Choroid plexus epithelial cell (primary cell): Measurements from ENCODE around the gene FMNL1.

ENCODE experiments used
- DNase-seq: peaks from one replicate; pipeline ENCODE4 v3.0.0-alpha.2; 2010; ENCODE audit warnings: low read depth
- H3K4me3 ChIP-seq: 2 replicates; pipeline ENCODE4 v1.5.1; 2011; ENCODE audit warnings: low read depth, mild to moderate bottlenecking, control low read depth, low read length, moderate library complexity
- TF ChIP-seq, protein P1 (sequence below): conservative IDR thresholded peaks from 2 replicates; pipeline ENCODE4 v1.5.1; 2011; ENCODE audit warnings: low read depth, mild to moderate bottlenecking, control low read depth, inconsistent platforms, low read length, moderate library complexity

The FMNL1 gene

DNA sequence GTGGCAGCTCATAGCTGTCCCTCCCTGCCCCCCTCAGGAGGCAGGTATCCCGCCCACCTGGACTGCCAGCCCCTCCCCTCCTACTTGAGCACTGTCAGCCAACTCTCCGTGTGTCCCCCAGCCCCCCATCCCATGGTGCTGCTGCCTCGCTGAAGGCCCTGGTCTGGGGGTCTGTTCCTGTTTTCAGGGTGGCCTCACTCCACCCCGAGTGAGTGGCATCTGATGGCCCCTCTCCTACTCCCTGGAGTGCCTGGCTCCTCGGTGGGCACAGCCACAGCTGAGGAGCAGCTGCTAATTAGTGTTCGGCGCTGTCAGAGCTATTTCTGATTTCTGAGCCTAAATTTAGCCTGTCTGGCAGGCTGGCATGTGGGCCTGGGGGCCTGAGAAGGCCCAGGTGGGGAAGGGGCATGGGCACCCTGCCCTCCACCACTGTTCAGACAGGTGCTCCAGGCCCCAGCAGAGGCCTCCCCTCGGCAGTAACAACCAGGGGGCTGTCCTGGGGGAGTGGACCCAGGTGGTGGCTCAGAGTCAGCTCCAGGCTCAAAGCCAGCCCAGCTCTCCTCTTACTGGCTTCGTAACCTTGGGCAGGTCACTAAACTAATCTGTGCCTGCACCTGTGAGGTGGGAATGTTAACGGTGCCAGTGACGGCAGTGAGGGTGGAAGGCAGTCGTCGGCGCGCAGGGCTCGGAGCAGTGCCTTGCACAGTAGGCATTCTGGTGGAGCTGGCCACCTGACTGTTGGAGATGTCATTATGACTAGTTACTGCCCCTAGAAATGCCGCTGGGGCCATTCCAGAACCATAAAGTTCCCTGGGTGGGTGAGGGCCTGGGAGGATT is 6.5 kb downstream of the FMNL1 start:
- H3K4me3 ChIP-seq: no peak overlapping the region
- TF ChIP-seq, protein P1, sequence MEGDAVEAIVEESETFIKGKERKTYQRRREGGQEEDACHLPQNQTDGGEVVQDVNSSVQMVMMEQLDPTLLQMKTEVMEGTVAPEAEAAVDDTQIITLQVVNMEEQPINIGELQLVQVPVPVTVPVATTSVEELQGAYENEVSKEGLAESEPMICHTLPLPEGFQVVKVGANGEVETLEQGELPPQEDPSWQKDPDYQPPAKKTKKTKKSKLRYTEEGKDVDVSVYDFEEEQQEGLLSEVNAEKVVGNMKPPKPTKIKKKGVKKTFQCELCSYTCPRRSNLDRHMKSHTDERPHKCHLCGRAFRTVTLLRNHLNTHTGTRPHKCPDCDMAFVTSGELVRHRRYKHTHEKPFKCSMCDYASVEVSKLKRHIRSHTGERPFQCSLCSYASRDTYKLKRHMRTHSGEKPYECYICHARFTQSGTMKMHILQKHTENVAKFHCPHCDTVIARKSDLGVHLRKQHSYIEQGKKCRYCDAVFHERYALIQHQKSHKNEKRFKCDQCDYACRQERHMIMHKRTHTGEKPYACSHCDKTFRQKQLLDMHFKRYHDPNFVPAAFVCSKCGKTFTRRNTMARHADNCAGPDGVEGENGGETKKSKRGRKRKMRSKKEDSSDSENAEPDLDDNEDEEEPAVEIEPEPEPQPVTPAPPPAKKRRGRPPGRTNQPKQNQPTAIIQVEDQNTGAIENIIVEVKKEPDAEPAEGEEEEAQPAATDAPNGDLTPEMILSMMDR: no peak
- DNase-seq: no peak

DNA sequence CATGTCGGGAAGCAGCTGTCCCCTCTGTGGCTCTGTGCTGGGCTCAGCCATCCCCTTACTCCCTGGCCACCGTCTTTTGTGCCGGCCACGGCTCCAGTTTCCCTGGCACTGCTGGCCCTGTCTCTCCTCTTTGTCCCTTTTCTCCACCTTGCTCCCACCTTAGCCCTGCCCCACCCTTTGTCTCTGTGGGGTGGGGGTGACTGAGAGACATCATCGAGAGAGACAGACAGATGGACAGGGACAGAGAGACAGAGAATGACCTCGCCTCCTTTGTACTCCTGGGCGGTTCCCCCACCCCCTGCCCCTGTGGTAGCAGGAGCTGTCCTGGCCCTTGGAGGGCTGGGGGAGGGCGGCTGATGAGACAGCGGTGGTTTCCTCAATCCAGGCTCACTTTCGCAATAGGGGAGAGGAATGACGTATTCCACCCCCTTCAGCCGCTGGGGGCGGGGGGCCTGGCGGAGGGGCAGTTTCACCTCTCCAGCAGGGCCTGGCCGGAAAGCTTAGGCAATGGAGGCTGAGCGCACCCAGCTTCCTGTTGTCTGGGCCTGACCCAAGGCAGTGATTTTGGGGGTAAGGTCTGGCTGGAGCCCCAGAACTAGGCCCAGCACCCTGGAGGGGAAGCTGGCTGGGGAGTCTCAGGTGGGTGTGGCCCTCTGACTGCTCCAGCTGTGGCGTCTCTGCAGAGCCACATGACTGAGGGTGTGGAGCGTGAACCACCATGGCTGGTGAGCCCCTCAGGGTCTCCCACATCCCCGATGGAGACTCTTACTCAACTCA is 7.3 kb downstream of the FMNL1 start:
- TF ChIP-seq, protein P1: no peak
- H3K4me3 ChIP-seq: no peak overlapping the region
- DNase-seq: peak; percentile 95

DNA sequence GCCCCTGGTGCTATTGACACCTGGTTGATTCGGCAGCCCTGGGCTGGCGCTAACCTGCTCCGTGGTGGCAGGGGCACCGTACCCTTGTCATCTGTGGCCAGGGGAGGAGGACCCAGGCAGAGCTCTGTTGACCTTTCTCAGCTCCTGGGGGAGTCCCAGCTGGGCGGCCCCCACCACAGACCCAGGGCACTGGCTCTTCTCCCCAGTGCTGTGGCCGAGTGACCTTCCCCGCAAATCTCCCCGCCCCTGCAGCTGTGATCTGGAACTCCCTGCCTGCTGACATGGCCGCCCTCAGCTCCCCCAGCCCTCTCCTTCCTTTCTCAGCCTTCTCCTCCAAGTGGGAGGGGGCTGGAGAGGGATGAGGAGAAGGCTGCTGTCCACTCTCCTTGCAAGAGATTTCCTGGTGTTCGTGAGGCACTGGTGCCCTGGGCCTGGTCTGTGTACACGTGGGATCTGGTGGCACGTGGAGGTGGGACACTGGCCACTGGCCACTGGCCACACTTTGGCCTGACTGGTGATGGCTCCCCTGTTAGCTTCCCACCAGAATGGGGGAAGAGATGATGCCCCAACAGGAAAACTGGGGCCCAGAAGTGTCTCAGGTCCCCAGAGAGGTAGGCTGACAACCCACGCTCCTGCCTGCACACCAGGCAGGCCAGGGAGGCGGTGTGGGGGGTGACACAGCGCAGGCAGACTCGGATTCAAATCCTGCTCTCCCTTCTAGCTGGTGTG is 8.2 kb downstream of the FMNL1 start:
- peak; percentile 39 for DNase-seq
- TF ChIP-seq, protein P1: no peak
- H3K4me3 ChIP-seq: no peak overlapping the region

DNA sequence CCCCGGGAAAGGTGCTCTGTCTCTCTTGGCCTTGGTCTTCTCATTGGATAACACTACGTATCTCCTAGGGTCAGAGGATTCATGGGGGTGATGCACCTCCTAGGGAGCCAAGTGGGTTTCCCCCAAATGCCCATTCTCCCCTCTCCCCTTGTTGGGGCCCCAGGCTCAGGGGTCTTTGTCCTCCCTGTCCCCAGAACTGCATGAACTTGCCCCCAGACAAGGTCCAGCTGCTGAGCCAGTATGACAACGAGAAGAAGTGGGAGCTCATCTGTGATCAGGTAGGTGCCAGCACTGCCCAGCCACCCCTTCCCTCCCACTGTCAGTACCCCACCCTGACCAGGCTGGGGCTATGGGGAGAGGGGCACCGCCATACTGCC is 8.7 kb downstream of the FMNL1 start:
- TF ChIP-seq, protein P1: no peak
- no peak for DNase-seq
- no peak overlapping the region for H3K4me3 ChIP-seq

DNA sequence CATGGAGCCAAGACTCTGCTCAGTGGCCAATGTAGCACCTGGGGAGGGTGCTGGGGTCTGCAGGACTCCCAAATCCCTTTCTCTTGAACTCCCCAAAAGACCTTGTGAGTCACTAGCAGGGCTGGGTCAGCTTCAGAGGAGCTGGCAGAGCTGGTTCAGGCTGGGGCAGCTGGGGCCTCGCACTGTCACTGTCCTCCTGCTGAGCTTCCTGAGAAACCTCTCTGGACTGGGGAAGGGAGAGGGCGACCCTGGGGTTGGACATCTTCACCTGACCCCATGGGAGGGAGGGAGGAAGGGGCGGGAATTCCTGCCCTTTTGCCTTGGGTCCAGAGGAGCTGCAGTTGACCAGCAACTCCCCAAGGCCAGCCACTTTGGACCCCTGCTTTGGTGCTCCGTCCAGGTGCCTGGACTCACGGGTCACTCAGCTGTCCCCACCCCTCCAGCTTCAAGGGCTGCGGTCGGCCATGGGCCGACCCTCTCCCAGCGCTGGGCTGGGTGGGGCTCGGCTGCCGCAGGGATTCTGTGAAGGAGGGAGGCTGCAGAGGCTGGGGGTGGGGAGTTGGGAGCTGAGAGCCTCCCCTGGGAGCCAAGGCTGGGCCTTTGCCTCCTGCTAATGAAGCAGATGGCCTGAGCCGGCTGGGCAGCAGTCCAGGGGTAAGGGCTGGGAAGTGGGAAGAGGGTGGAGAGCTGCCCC is 9.2 kb downstream of the FMNL1 start:
- peak; percentile 44 for DNase-seq
- H3K4me3 ChIP-seq: no peak overlapping the region
- TF ChIP-seq, protein P1: no peak

DNA sequence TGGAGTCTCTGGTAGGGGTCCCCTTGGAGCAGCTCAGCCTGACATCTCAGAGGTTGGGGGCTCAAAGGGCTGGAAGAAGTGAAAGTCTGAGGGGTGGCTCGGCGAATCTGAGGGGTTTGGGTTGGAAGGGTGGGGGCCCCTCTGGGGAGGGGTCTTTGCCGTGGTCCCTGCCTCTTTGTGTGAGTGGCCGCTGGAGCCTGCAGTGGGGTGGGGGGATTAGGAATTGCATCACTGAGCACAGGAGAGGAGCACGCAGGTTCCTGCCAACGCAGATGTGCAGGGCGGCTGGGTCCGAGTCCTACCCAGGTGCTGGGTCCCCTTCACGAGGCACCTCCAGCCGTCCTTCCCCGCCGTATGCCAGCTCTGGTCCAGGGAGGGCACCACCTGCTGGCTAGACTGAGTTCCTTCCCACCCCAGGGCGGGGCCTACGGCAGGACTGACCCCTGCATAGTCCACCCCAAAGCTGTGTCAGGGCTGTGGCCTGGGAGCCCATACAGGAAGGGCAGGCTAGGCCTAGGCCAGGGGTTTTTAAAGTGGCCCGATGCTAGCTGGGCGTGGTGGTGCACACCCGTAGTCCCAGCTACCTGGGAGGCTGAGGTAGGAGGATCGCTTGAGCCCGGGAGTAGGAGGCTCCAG is 9.9 kb downstream of the FMNL1 start:
- peak; percentile 22 for DNase-seq
- H3K4me3 ChIP-seq: no peak overlapping the region
- TF ChIP-seq, protein P1: peak; percentile 58
